ENCODE measurements around the gene ABCA1.
"Not testable (repeated sequence)": the region's sequence is repeated elsewhere in the genome, so short reads cannot be mapped to it uniquely, and the experiment has no call there.

ABCA1 gene

DNA sequence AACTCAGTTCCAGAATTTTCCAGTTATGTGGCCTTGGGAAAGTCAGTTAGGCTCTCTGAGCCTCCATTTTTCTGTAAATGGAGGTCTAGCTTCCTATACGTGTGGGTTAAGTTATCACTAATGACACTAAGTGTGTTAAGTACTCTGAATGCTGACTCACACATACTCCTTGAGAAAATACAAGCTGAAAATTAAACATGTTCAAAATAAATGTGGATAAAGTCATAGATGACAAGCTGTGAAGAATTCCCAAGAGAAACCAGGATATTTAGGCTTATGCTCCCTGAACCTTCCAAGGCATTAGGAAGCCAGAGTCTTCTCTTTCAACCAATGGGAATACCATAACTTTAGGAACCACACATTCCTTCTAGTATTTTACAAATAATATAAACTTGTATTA is 58.1 kb downstream of the ABCA1 start:
- DNase-seq (no peak), ATAC-seq (no peak)

DNA sequence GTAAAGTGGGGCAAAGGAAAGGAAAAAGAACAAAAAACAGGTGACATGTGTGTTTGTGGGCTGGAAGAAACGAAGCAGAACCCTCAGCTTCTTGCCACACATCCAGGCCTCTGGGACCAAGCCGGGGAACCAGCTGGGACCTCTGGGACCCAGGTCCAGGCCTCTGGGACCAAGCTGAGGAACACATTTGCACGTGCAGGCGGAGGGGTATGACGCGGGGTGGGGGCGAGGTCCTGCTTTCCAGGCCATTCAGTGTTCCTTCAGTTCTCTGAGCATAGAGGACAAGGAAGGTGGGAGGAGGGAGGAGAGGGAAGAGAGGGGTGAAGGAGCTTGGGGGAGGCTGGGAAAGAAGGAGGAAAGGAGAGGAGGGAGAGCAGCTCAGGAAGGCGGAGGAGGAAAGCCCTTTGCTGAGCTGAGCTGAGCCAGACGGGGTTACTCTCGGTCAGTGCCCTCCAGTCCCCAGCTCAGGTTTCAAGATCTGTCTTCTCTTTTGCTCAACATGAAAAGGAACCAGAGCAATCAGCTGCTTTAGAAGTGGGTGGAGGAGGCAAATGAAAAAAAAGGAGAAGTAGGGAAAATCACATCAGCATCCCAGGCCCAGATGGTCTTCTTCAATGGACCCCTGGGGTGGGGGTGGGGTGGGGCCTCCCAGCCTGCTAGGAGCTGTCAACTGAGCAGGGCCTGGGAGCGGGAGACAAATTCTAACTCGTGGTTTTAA is 59.1 kb downstream of the ABCA1 start:
- DNase-seq = no peak
- ATAC-seq = peak; percentile 10

DNA sequence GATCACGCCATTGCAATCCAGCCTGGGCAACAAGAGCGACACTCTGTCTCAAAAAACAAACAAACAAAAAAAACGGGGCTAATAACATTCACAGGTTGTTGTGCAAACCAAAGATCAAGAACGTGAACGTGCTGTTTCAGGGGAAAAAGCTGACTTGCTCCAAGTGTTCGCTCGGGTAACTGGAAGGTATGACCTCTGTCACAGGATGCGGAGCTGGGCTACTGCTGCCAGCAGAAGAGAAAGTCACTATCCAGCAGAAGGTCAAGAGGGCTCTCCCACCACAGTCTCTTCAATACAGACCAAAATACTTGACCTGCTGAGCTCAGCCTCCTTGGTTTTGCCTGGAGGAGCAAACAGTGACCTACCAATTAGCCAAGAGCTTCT is 59.7 kb downstream of the ABCA1 start:
- DNase-seq (no peak), ATAC-seq (no peak)

DNA sequence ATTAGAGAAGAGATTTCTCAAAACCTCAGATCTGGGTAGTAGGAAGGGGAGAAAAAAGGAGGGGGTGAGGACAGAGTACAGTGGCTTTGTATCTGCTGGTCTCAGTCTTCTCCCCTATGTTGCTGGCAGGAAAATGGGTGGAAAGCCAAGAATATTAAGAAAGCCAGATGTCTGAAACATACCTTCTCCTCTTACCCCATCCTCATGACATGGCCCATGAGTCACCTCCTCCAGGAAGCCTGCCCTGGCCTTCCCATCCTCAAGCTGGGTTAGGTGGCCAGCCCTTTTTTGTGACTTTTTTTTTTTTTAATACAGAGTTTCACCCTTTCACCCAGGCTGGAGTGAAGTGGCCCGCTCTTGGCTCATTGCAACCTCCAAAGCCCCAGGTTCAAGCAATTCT is 61.8 kb downstream of the ABCA1 start:
- DNase-seq (no peak), ATAC-seq (no peak)

DNA sequence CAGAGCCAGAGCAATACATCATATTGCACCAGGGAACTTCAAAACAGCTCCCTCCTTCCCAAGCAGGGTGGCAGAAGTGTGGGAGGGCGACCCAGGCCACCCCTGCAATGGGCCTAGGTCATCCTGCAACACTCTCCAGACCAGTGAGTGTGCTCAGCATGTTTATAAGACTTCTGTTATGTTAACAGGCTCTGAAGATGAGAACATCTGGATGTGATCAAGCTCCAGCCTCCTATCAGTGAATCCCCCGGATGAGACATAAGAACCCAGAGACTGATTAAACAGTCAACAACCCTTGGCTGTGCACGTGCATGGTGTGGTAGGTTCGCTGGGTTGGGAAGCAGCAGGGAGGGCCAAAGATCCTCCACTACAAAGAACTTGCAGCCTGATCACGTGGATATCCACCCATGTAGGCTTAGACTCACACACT is 63.3 kb downstream of the ABCA1 start:
- ATAC-seq (no peak), DNase-seq (no peak)

DNA sequence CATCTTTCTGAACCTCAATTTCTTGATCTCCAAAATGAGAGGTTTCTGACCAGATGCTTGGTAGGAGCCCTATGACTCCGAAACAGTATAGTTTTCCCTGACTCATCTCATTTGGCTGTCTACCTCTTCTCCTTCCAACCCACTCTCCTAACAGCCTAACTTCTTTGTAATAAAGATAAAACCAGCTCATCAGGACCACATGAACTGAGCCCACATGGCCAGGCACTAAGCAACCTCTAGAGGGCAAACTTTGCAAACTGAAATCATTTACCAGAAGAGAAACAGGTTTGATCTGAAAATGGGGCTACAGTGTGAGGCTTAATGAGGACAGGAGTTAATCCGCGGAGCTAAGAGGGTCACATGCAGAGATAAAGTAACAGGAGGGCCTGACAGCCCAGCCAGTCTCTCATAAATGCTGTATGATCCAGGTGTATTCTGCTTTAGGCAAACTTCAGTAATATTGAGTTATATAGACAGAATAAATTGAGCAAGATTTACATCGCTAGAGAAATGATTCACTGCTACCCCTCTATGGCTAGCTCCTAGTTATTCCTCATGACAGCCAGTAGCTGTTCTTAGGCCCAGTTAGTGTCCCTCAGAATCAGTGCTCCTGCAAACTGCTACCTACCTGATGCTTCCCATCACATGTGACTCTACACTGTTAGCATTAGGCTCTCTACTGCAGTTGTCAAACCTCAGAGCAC is 64.6 kb downstream of the ABCA1 start:
- ATAC-seq (peak; percentile 86), DNase-seq (peak; percentile 29)

DNA sequence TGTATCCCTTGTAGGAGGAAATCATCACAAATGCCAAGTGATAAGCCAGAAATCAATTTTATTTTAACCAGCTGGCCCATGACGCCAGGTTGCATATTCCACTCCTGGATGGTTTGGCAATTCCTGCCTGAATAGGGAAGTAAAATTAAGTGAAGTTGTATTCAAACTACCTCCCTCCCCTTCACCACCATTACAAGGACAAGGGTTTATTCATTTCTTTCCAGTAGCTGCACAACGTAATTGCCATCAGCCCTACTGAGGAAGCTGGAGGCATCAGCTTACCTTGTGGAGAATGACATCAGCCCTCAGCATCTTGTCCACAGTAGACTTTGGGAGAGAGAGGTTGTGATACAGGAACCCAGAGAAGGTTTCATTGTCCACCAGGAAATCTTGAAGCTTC is 66.6 kb downstream of the ABCA1 start:
- DNase-seq (no peak), ATAC-seq (no peak)

DNA sequence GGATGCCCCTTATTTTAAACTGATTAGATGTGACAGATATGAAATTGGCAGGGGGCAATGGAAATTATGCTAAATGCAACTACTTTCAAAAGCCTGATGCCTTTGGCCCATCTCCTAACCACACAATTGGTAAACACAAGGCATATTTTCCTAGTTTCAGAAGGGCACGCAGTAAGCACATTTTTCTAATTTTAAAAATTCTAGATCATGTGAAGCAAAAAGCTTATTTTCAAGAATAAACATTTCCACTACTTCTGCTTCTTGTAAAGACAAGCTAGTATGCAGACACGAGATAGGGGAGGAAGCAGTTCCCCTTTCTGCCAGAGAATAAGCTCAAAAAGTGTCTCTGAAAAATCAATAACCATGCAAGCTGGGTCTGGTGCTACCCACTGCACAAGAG is 67.7 kb downstream of the ABCA1 start:
- ATAC-seq (no peak), DNase-seq (no peak)

DNA sequence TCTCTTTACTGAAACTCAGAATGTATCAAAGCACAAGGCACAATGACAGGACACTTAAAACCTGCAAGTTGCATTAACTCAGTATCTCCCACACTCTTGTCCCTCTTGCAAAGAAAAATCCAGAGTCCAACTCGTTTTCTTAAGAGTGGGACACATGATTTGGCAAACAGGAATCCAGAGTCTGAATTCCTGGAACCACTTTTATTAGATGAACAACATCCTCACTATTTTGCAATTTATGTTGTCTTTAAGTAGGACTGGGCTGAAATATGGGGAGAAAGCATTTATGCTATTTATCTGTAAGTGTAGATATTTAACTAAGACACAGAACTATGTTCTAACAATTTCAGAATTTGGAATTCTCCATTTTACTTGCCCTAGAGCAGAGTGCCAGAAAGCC is 69.1 kb downstream of the ABCA1 start:
- ATAC-seq (no peak), DNase-seq (no peak)

DNA sequence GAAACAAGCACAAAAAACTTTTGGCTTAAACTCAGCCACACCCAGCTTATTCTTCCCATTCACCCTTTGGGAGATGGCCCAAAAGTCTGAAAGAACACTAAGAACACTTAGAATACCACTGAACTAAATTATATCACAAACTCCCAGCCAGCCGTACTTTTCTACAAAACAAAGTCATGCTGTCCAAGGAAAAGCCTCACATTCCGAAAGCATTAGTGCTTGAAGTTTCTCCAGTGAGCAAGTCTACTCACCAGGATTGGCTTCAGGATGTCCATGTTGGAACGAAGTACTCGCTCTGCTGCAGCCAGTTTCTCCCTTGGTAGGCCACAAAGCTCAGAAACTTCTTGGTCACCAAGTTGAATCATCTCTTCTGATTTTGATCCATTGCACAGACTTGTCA is 69.7 kb downstream of the ABCA1 start:
- DNase-seq (no peak), ATAC-seq (no peak)

DNA sequence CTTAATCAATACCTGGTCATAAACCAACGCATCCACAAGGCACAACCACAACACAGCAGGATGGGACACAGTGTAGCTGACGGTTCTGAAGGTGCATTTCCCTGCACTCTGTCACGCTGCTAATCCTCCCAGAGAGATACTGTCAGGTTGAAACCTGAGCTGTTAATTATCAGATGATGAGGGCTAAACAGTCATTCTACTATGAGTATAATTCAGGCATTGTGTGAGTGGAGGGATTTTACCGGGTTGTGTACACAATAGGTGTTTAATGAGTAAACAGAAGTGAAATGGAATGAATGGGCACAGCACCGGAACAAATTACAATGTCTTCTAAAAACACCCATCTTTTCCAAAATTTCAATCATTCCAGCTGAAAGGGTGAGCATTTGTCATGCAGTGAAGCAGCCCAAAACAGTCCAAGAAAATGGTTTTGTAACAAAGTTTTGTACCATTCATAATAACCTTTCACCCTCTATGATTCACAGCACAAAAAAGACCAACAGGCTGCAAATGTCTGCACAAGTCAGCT is 71.5 kb downstream of the ABCA1 start:
- DNase-seq = no peak
- ATAC-seq = no peak

DNA sequence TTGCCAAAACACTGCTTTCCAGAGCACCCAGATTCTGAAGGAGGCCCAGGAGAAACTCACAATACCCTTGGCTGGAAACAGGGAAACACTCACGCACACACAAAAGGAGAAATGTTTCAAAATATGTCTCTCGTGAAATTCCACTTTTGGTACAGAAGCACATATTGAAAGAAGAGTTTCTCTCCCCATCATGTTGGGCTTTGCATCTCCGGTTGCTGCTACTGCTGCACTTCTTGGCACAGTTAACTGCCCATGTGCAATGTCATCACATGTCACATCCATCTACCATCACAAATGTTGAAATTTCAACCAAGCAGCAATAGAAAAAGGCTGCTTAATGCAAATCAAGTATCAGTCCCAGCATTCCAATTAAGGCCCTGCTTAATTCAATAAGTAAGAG is 72.1 kb downstream of the ABCA1 start:
- no peak for ATAC-seq
- DNase-seq = no peak

DNA sequence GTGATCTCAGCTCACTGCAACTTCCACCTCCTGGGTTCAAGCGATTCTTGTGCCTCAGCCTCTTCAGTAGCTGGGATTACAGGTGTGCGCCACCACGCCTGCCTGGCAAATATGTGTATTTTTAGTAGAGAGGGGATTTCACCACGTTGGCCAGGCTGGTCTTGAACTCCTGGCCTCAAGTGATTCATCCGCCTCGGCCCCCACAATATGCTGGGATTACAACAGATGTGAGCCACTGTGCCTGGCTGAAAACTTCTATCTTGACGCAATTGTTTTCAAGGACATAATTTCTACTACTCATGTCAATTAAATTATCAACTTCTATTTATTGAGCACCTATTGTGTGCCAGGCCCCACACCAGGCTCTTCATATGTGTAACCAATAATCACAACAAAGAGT is 72.7 kb downstream of the ABCA1 start:
- ATAC-seq, DNase-seq: not testable (repeated sequence)

DNA sequence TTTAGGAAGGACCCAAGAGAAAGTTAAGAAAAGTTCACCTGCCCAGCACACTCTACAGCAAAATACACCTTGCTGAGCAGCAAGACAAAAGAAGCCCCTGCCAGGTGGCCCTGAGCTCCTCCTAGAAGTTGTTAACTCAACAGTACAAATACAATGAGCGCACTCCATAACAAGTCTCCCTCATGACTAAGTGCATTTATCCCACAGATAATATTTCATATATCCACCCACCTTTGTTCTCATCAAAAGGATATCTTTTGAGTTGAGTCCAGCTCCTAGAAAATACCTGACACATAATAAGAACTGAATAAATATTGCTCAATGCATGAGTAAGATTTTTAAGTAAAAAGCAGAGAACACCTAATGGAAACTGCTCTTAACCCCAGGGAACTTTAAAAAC is 73.3 kb downstream of the ABCA1 start:
- no peak for DNase-seq
- ATAC-seq = no peak

DNA sequence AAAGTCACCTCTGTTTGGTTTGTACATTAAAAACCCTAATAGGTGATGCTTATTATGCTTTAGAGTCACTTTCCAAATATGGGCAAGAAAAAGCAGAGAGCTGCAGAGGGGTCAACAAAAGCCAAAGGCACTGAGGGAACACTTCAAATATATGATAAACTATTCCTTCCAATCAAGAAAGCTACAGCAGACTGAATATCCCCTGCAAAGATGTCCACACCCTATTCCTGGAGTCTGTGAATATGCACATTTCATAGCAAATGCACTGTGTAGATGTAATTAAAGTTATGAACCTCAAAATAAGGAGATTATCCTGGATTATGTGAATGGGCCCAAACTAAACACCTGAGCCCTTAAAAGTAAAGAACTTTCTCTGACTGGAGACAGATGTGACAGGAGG is 74.3 kb downstream of the ABCA1 start:
- no peak for DNase-seq
- ATAC-seq = no peak

DNA sequence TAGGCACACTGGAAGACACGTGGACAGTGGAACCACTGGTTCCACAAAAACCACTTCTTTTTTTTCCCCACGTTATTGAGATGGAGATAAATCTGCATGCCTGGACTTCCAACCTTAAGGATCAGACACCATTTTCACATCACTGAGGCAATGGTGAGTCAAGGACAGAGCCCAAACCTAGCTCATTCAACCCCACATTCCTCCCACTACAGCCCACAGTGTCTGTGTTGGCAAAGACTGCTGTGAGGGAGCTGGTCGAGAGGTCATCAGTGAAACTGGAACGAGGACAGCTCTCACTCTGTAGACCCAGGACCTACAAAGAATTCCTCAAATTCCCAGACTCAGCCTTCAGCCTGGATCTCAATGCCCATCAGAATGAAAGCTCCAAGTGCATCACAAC is 74.8 kb downstream of the ABCA1 start:
- no peak for ATAC-seq
- no peak for DNase-seq

DNA sequence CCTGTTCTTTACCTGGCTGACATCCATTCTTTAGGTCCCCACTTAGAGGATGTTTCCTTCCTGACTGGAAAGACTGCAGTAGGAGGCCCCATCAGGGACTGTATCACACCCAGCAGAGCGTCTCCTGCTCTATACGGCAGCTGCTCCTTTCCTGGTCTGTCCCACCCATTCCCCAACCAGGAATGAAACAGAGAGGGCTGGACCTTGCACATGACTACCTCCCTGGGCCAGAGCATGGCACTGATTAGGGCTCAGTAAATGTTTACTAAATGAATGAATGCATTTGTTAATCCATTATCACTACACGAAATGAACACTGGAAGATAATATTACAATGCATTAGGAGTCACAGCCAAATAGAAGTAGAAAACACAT is 76.4 kb downstream of the ABCA1 start:
- ATAC-seq = no peak
- DNase-seq = no peak

DNA sequence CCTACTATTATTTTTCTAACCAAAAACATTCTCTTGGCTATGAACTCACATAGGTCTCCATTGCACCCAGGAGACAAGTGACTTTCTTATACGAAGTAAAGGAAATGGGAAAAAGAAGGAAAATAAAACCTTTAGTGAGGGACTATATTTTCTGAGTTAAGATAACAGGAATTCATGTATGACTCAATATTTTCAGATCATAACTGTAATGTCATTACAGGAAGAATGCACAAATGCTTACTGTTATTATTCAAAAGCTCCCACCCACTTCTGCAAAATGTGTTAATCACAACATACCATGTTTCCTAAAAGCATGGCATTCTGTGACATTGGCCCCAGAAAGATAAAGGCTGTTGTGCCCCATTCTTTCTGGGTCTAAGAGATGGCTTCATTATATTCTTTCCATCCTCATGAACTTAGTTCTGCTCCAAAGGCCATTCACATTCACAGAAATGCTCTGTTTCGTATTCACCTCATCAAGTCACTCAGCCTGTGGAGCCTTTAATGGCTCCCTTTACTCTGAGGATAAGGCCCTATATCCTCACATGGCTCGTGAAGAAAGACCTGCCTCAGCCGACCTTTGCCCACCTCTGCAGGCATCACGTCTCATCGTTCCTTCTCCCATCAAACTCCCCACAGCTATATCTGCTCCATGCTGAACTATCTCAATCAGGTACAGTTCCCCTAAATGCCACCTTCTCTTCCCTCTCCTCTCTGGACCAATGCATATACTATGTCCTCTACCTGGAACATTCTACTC is 77.0 kb downstream of the ABCA1 start:
- ATAC-seq = no peak
- DNase-seq = no peak

DNA sequence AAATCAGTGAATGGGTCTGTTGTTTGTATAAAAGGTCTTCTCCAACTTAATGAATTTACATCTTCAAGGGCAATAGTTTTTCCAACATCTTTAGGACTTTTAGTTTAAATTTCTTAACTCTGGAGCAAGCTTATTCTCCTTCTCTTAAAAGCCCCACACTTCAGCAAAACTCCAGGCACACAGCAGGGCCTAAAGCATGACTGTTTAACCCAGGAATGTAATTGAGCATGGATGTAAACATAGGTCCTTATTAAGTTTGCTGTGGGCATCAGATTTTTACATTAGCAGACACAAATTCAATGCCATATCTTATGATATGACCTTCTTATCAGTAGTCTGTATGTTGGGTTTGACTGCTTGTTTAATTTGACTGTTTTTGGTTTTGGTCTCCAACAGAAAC is 78.9 kb downstream of the ABCA1 start:
- DNase-seq = no peak
- no peak for ATAC-seq

DNA sequence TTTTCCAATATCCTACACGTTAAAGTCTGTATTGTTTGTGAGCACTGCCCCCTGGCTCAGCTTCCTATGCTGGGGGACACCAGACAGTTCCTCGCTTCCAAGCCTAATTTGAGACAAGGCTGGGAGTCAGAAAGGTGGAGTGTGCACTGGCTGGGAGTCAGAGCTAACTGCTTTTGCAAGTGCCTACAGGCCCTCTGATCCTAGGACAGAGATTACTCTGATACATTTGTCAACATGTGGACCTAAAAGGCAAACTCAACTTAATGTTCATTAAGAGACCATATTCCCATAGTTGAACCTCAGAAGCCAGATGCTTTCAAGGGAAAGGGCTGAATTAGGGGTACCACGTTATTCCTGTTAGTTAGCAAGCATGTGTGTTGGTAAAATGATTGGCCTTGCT is 83.2 kb downstream of the ABCA1 start:
- ATAC-seq (no peak), DNase-seq (no peak)

DNA sequence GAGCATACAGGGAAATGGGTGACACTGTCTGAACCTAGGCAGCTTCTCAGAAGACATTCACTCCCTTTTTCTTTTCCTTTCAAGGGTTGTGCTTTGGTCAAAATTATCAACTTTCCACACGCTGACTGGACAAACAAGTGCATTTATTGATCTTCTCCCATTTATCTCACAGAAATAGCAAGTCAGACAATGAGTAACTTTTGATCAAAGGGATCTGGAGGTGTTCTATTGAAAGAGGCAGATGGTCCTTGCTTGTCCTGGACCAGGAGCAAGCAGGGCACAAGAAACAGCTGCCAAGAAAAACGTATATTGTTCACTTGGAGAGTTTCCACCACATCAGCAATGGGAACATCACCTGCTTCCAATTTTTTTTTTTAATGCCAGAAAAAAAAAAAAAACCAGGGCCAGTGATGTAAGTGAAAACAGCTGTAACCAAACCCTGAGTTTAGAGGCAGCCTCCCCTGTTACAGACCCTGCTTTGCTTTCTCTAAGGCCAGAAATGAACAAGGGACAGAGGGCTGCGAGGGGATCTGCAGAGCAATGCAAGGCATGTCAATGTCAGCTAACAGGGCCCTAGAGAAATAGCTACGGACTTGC is 84.2 kb downstream of the ABCA1 start:
- ATAC-seq (no peak), DNase-seq (no peak)

DNA sequence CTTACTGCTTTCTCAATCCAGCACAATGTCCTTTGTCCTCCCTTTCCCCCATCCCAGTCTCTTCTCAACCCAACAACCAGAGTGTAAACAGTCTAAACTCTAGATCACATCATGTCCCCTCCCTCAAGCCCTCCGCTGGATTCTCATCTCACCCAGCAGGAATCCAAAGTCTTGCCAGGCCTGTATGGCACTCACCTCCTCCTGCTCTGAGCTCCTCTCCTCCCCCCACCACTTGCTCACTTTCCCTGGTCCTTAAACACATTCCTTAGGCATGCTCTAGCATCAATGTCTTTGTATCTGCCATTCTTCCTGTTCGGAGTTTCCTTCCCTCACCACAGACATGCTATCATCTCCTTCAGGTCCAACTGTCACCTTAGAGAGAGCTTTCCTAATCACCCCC is 85.3 kb downstream of the ABCA1 start:
- no peak for ATAC-seq

DNA sequence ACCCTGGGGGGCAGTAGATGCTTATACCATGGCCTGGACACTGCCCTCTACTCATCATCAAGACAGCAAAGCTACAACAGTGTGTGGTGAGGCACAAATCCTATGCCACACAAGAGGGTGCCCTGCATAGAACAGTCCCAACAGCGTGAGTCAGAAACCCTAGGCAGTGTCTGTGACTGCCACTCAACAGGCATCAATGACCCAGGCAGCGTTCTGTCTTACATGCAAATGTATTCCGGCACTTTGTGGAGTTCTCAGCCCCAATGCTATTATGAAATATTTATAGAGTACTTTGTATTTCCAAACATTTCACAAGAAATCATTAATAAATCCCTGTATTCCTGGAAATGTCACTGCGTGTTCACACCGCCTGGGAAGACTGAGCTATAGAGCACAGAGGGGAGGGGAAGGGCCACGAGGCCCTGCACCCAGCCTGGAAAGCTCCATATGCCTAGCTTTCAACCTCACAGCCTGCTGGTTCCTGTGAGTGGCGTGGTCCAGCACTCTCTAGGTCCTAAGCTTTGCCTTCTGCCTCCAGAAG is 86.3 kb downstream of the ABCA1 start:
- ATAC-seq (no peak), DNase-seq (no peak)

More for the DNA sequence above, 85.3 kb downstream of the ABCA1 start:
- no peak for DNase-seq

All from stimulated activated naive CD8-positive, alpha-beta T cell treated with anti-CD3 and anti-CD28 coated beads, Interleukin-15, Interleukin-2, amounts not matched to agents 100 U/mL and 50 U/mL, for 24 hours (primary cell).